Endothelial cell of umbilical vein (primary cell): ENCODE data around the gene THOC2. TPM values are rescaled to one million over a fixed set of nuclear protein-coding genes. Genes with fewer than 3 reads are reported as not detected.
"Not testable (repeated sequence)": the region's sequence is repeated elsewhere in the genome, so short reads cannot be mapped to it uniquely, and the experiment has no call there.

ENCODE experiments used
- BruUV-seq: library from RNA; stranded (reverse); fragments of 400-500 nt; replicated peaks from 2 replicates; lab custom pipeline; 2021; lab: Mats Ljungman, UMichigan
- CTCF ChIA-PET: fragments of 300-600, 350-600 bp; sonication (Branson Sonifier 250); formaldehyde crosslinking; loops from one replicate; lab custom pipeline; 2021; ENCODE audit warnings: antibody characterized with exemption, inconsistent platforms; lab: Charles Lee
- POLR2A ChIA-PET: fragments of 300-600, 350-600 bp; sonication (Branson Sonifier 250); formaldehyde crosslinking; loops from one replicate; lab custom pipeline; 2021; ENCODE audit warnings: antibody characterized with exemption, inconsistent platforms; lab: Charles Lee
- DNase-seq: peaks from one replicate; pipeline ENCODE4 v3.0.0-alpha.2; 2011; ENCODE audit warnings: low read depth, low spot score
- FAIRE-seq: peaks from 2 replicates; lab custom pipeline; 2011; peaks lifted over from hg19 to GRCh38; lab: Jason Lieb, UNC
- H2AFZ ChIP-seq: 2 replicates; pipeline ENCODE4 v1.6.0; 2012; ENCODE audit warnings: low read depth, low read length, control low read depth, inconsistent platforms
- H3K27ac ChIP-seq: 2 replicates; pipeline ENCODE4 v1.5.1; 2011; ENCODE audit warnings: low read depth, mild to moderate bottlenecking, control low read depth, low read length, moderate library complexity; ENCODE audit not compliant: insufficient read depth
- H3K27me3 ChIP-seq, 2 experiments: 2 replicates each; pipeline versions ENCODE4 v1.6.0 to v1.6.1; 2011; ENCODE audit warnings: low read length in 2 of 2, mixed read lengths in 1 of 2; ENCODE audit not compliant: control insufficient read depth in 2 of 2, insufficient read depth in 2 of 2
- H3K36me3 ChIP-seq, 2 experiments: 2 replicates in 1 of 2; 3 replicates in 1 of 2; pipeline ENCODE4 v1.5.1; 2011; ENCODE audit warnings: low read length in 2 of 2, mild to moderate bottlenecking in 1 of 2, moderate library complexity in 1 of 2; ENCODE audit not compliant: control insufficient read depth in 2 of 2, insufficient read depth in 2 of 2; ENCODE audit errors: extremely low read depth in 1 of 2
- H3K4me1 ChIP-seq: 3 replicates; pipeline ENCODE4 v1.5.1; 2011; ENCODE audit warnings: mild to moderate bottlenecking, low read length; ENCODE audit not compliant: control insufficient read depth, insufficient read depth; ENCODE audit errors: extremely low read depth
- H3K4me2 ChIP-seq: 2 replicates; pipeline ENCODE4 v1.6.1; 2011; ENCODE audit warnings: low read length, control low read depth, mixed read lengths; ENCODE audit not compliant: insufficient read depth
- H3K4me3 ChIP-seq, 3 experiments: fragments of 200-600 bp in 1 of 3; sonication (generic), shearing (Covaris generic) in 1 of 3; replicated peaks in 1 of 3; 2 replicates each; pipeline ENCODE4 v1.5.1; 2011 to 2016; ENCODE audit warnings: control low read depth in 3 of 3, low read length in 3 of 3, mild to moderate bottlenecking in 2 of 3, inconsistent platforms in 1 of 3, low read depth in 1 of 3, moderate library complexity in 1 of 3; ENCODE audit not compliant: insufficient read depth in 1 of 3
- H3K79me2 ChIP-seq: 2 replicates; pipeline ENCODE4 v1.6.0; 2012; ENCODE audit warnings: low read length, inconsistent platforms; ENCODE audit not compliant: control insufficient read depth, insufficient read depth
- H3K9ac ChIP-seq: replicated peaks from 2 replicates; pipeline ENCODE3; 2011; ENCODE audit warnings: low read length, control low read depth; ENCODE audit not compliant: insufficient read depth; ENCODE audit errors: extremely low read depth
- H3K9me1 ChIP-seq: replicated peaks from 3 replicates; pipeline ENCODE4 v1.6.0; 2011; ENCODE audit warnings: mild to moderate bottlenecking, low read length; ENCODE audit not compliant: control insufficient read depth, insufficient read depth; ENCODE audit errors: extremely low read depth
- H3K9me3 ChIP-seq: replicated peaks from 2 replicates; pipeline ENCODE4 v1.5.1; 2012; ENCODE audit warnings: low read length, inconsistent platforms; ENCODE audit not compliant: control insufficient read depth, insufficient read depth
- H4K20me1 ChIP-seq: replicated peaks from 2 replicates; pipeline ENCODE3; 2011; ENCODE audit warnings: mild to moderate bottlenecking, low read length; ENCODE audit not compliant: control insufficient read depth, insufficient read depth; ENCODE audit errors: extremely low read depth
- CTCF ChIP-seq, 2 donors: IDR thresholded peaks; 1 replicate in 1 of 2; 2 replicates in 1 of 2; pipeline ENCODE4 v1.5.1; 2011; ENCODE audit warnings: low read length in 2 of 2, mild to moderate bottlenecking in 2 of 2, moderate library complexity in 2 of 2, control low read depth in 1 of 2, inconsistent platforms in 1 of 2, low read depth in 1 of 2; ENCODE audit not compliant: insufficient read depth in 1 of 2; ENCODE audit errors: extremely low read depth in 1 of 2
- EZH2 ChIP-seq: IDR thresholded peaks from 2 replicates; pipeline ENCODE4 v1.6.1; 2012; ENCODE audit warnings: borderline replicate concordance, low read depth, mild to moderate bottlenecking, moderate library complexity, low read length, inconsistent platforms; ENCODE audit not compliant: severe bottlenecking
- FOS ChIP-seq: IDR thresholded peaks from 2 replicates; pipeline ENCODE4 v1.6.1; 2011; ENCODE audit warnings: mild to moderate bottlenecking, low read length, moderate library complexity, borderline replicate concordance; ENCODE audit not compliant: insufficient read depth
- GATA2 ChIP-seq: IDR thresholded peaks from 2 replicates; pipeline ENCODE4 v1.7.0; 2011; ENCODE audit warnings: low read depth, mild to moderate bottlenecking, moderate library complexity, mixed read lengths, low read length; ENCODE audit not compliant: insufficient read length, insufficient read depth
- JUN ChIP-seq: IDR thresholded peaks from 2 replicates; pipeline ENCODE4 v1.6.1; 2011; ENCODE audit warnings: borderline replicate concordance, low read depth; ENCODE audit not compliant: insufficient read length, insufficient read depth
- MYC ChIP-seq: IDR thresholded peaks from one replicate; pipeline ENCODE4 v1.6.1; 2011; ENCODE audit warnings: mild to moderate bottlenecking, low read depth, low read length
- POLR2A ChIP-seq: IDR thresholded peaks from 2 replicates; pipeline ENCODE4 v1.6.1; 2012; ENCODE audit warnings: low read depth, mild to moderate bottlenecking, control low read depth, low read length
- POLR2AphosphoS5 ChIP-seq: IDR thresholded peaks from 2 replicates; pipeline ENCODE4 v1.6.1; 2012; ENCODE audit warnings: low read depth, mild to moderate bottlenecking, control low read depth, low read length, moderate library complexity; ENCODE audit not compliant: insufficient read depth
- dilution Hi-C: fragments of 300-500 bp; cut with MboI; formaldehyde crosslinking; loops from one replicate; pipeline ENCODE4 v1.15.0; 2019; ENCODE audit warnings: low sequenced_read_pairs; ENCODE audit not compliant: extremely low pct_ligation_motif_present
- intact Hi-C: fragments of 100-400 bp; cut with micrococcal nuclease; formaldehyde crosslinking; loops from one replicate; pipeline ENCODE4 v1.10.0; 2022
- polyA plus RNA-seq, 4 experiments: library from polyadenylated mRNA; depleted of rRNA in 3 of 4; stranded (reverse) in 3 of 4; unstranded in 1 of 4; fragments of >200 nt; gene quantifications; 2 replicates each; pipeline versions ENCODE4 v1.2.1 to v1.2.3, GENCODE V29; 2011 to 2012; ENCODE audit warnings: missing spikeins in 1 of 4
- total RNA-seq: library from RNA; stranded (reverse); gene quantifications from 2 replicates; pipeline ENCODE4 v1.2.3, GENCODE V29; 2021
- TF ChIP-seq, protein P1 (sequence below): IDR thresholded peaks from 2 replicates; pipeline ENCODE4 v1.6.1; 2011; ENCODE audit not compliant: insufficient read depth, insufficient read length

Gene THOC2
- total and polyA plus RNA-seq, 2 donors (not counting 3 experiments of a cell fraction or from before 2014, with no cell fraction given), result 26.0 to 72.9 TPM

DNA sequence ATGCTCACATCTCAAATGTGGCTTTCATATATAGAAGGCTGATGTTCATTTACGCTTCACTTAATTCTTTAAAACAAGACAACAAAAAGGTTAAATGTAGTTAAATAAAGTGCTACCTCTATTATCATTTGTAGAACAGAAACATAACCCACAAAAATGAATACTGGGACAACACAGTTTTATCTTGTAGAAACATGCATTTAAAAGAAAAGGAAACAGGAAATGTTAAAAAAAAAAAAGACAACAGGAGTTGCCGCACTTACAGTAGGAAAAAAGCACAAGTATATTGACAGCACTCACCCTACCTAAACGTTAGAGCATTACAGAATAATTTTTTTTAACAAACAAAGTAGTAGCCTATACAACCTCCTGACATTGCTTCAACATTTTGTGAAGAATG lies 4.8 kb downstream of the THOC2 start:
- intact Hi-C loops (no loop called here), dilution Hi-C loops (no loop called here)
- H3K9ac ChIP-seq, result peak overlapping the region; percentile 9
- H4K20me1 ChIP-seq, result no peaks in the 10 kb centered on the region
- ChIA-PET CTCF (interaction anchor here (1.9 kb wide), 1 partner anchor 10 kb away, joined by 6 read pairs; no protein-coding TSS in a partner anchor), POLR2A (no interaction called here)
- peaks cover 27% of the 10 kb centered on the region for H3K4me1 ChIP-seq
- H3K4me3 ChIP-seq, result peak overlapping the region in 1 of 3 experiments; percentile 17
- peak; percentile 58 for DNase-seq
- H3K9me1 ChIP-seq, result no peaks in the 10 kb centered on the region
- no peaks in the 10 kb centered on the region for H3K9me3 ChIP-seq
- no peak overlapping the region for H2AFZ ChIP-seq
- no TSS peak for BruUV-seq
- no peaks in the 10 kb centered on the region for H3K36me3 ChIP-seq
- H3K79me2 ChIP-seq, result peaks cover 98% of the 10 kb centered on the region
- no peak for TF ChIP-seq FOS
- TF ChIP-seq, protein P1, sequence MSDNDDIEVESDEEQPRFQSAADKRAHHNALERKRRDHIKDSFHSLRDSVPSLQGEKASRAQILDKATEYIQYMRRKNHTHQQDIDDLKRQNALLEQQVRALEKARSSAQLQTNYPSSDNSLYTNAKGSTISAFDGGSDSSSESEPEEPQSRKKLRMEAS, result no peak
- no peak for TF ChIP-seq MYC
- TF ChIP-seq POLR2AphosphoS5, result no peak
- TF ChIP-seq POLR2A, result no peak
- TF ChIP-seq EZH2, result no peak
- TF ChIP-seq JUN, result no peak
- no peak for TF ChIP-seq GATA2
- no peak for TF ChIP-seq CTCF (IDR thresholded peaks at IDR 0.05; ENCODE audit: extremely low read depth in 1 of 2, insufficient read depth in 1 of 2, low read depth in 1 of 2, low read length in 2 of 2)
- peak overlapping the region; percentile 67 for H3K4me2 ChIP-seq
- H3K27ac ChIP-seq, result no peak overlapping the region
- no peaks in the 10 kb centered on the region for H3K27me3 ChIP-seq
- peak; percentile 12 for FAIRE-seq

- H4K20me1 ChIP-seq, DNase-seq, H2AFZ ChIP-seq, H3K4me1 ChIP-seq, H3K9me3 ChIP-seq, H3K27me3 ChIP-seq, H3K4me2 ChIP-seq, H3K9me1 ChIP-seq, H3K9ac ChIP-seq, FAIRE-seq, CTCF ChIA-PET, intact Hi-C loops, H3K36me3 ChIP-seq, BruUV-seq, POLR2A ChIA-PET, H3K4me3 ChIP-seq, dilution Hi-C loops, H3K27ac ChIP-seq: not testable (repeated sequence)
- peaks cover 97% of the 10 kb centered on the region for H3K79me2 ChIP-seq
These were observed 10.7 kb downstream of the THOC2 start for GRCh38 chrX:123722193-123722592.
